SU-DHL-6 (cell line): Measurements from ENCODE around the gene AZGP1.

ENCODE experiments used
- EZH2phosphoT487 ChIP-seq: fragments of 200-600 bp; sonication (generic), shearing (Covaris generic); conservative IDR thresholded peaks from 2 replicates; pipeline ENCODE4 v1.6.1; 2018; ENCODE audit warnings: mild to moderate bottlenecking, antibody characterized with exemption, low read length, moderate library complexity, mixed read lengths
- TF ChIP-seq, protein P1 (sequence below): fragments of 200-600 bp; sonication (generic); IDR thresholded peaks from one replicate; pipeline ENCODE4 v1.5.1; 2017; ENCODE audit warnings: antibody characterized with exemption, mild to moderate bottlenecking, low read length, moderate library complexity; ENCODE audit not compliant: insufficient read depth, poor library complexity, severe bottlenecking

DNA sequence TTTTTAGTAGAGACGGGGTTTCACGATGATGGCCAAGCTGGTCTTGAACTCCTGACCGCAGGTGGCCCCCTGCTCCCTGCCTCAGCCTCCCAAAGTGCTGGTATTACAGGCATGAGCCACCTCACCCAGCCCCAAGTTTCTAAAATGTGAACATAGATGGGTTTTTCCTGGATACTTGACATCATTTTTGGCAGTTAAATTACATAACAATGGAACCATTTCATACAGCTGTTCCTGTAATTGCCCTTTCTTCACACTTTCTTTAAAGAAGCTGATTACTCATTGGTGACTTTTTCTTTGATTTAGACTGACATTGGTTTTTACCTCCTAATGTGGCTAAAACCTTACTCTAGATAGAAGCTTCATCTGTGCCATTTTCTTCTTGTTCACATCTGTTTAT, 45.5 kb upstream of the AZGP1 start:
- TF ChIP-seq, protein P1, sequence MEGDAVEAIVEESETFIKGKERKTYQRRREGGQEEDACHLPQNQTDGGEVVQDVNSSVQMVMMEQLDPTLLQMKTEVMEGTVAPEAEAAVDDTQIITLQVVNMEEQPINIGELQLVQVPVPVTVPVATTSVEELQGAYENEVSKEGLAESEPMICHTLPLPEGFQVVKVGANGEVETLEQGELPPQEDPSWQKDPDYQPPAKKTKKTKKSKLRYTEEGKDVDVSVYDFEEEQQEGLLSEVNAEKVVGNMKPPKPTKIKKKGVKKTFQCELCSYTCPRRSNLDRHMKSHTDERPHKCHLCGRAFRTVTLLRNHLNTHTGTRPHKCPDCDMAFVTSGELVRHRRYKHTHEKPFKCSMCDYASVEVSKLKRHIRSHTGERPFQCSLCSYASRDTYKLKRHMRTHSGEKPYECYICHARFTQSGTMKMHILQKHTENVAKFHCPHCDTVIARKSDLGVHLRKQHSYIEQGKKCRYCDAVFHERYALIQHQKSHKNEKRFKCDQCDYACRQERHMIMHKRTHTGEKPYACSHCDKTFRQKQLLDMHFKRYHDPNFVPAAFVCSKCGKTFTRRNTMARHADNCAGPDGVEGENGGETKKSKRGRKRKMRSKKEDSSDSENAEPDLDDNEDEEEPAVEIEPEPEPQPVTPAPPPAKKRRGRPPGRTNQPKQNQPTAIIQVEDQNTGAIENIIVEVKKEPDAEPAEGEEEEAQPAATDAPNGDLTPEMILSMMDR: no peak
- TF ChIP-seq EZH2phosphoT487: no peak
